GM10266 (cell line): ENCODE data around the gene OR1F1.

Experiments
- DNase-seq: peaks from one replicate; pipeline ENCODE4 v3.0.0; 2012; ENCODE audit errors: extremely low spot score
- CTCF ChIP-seq: IDR thresholded peaks from 2 replicates; pipeline ENCODE4 v1.5.1; 2012; ENCODE audit warnings: mild to moderate bottlenecking, low read depth; ENCODE audit not compliant: control insufficient read depth, insufficient read depth; ENCODE audit errors: missing control alignments

Gene OR1F1

GRCh38 chr16:3142770-3143169 is 45.2 kb upstream of the OR1F1 start:
- TF ChIP-seq CTCF = no peak
- DNase-seq = no peak

- no peak for DNase-seq
Measured at GRCh38 chr16:3143189-3143588, 44.8 kb upstream of the OR1F1 start.

GRCh38 chr16:3143598-3144320 is 44.2 kb upstream of the OR1F1 start:
- DNase-seq = no peak
- TF ChIP-seq CTCF = no peak

More at GRCh38 chr16:3143189-3143588, 44.8 kb upstream of the OR1F1 start:
- TF ChIP-seq CTCF = no peak

GRCh38 chr16:3144321-3144983 is 43.6 kb upstream of the OR1F1 start:
- TF ChIP-seq CTCF = no peak
- DNase-seq = no peak

- TF ChIP-seq CTCF = no peak
- no peak for DNase-seq
Measured at GRCh38 chr16:3145151-3145550, 42.9 kb upstream of the OR1F1 start.

- no peak for TF ChIP-seq CTCF
- DNase-seq = no peak
Measured at GRCh38 chr16:3145660-3146059, 42.3 kb upstream of the OR1F1 start.
